ENCODE results near the gene LPIN3. TPM values are rescaled to one million over a fixed set of nuclear protein-coding genes. Genes with fewer than 3 reads are reported as not detected.

The LPIN3 gene
- total RNA-seq, 2 experiments from 2014 or later: 4.0 TPM

DNA sequence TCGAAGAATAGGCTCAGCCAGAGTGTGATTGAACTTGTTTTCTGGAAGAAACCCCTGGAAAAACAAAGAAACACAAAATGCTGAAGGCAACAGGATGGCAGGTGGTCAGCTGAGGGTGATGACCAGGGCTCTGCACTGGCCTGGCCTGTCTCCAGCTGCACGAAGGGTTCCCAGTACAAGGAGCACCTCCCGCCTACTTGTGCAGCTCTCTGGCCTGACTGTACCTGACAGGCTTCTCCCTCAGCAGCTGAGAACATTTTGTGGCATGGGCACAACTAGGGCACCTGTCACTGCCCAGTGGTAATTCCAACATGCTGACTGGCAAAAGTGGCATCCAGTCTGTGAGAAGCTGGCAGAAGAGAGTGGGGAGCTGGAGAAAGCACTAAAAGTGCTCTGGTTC is 64.8 kb downstream of the LPIN3 start:
- ATAC-seq (no peak), DNase-seq (no peak)
- peaks cover 23% of the 10 kb centered on the region for H3K4me1 Mint-ChIP-seq
- intact Hi-C loops (cut with DNase I, micrococcal nuclease): loop anchor here in 1 of 2 experiments (10.0 kb wide), 1 partner anchor 1219 kb away; no protein-coding TSS in a partner anchor
- no peaks in the 10 kb centered on the region for H3K27me3 Mint-ChIP-seq
- ChIA-PET CTCF (interaction anchor here (1.1 kb wide), 1 partner anchor 10 kb away, joined by 3 read pairs; no protein-coding TSS in a partner anchor), POLR2A (no interaction called here)
- no peak overlapping the region for H3K4me3 Mint-ChIP-seq
- no peaks in the 10 kb centered on the region for H3K9me3 Mint-ChIP-seq (ENCODE audit: low read depth)
- H3K27ac Mint-ChIP-seq: no peak overlapping the region
- H3K36me3 Mint-ChIP-seq (ENCODE audit: low read depth): peaks cover 31% of the 10 kb centered on the region

DNA sequence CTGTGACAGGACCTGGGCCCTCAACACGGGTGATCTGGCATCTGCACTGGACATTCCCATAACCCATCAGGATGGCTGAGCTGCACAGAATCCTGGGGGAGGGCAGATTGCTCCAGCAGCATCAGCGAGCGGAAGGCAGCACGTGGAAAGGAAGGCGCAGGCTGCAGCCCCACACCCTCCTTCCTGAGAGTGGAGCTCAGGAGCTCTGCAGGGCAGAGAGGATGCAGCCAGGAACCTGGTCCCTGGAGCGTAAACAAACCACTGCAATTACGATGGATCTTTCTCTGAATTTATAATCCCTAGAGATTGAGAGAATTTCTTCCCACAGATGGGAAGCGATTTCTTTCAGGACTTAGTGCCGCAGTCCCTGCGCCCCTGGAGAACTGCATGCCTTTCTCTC is 65.7 kb downstream of the LPIN3 start:
- peaks cover 35% of the 10 kb centered on the region for H3K36me3 Mint-ChIP-seq (ENCODE audit: low read depth)
- CTCF ChIA-PET: no interaction called here
- no peaks in the 10 kb centered on the region for H3K27me3 Mint-ChIP-seq
- ATAC-seq (no peak), DNase-seq (no peak)
- no peaks in the 10 kb centered on the region for H3K9me3 Mint-ChIP-seq (ENCODE audit: low read depth)
- H3K4me3 Mint-ChIP-seq: no peak overlapping the region
- H3K27ac Mint-ChIP-seq: no peak overlapping the region
- intact Hi-C loops (cut with DNase I, micrococcal nuclease): loop anchor here in 1 of 2 experiments (10.0 kb wide), 1 partner anchor 1218 kb away; no protein-coding TSS in a partner anchor
- POLR2A ChIA-PET: interaction anchor here (0.6 kb wide), 1 partner anchor 487 kb away, joined by 3 read pairs; no protein-coding TSS in a partner anchor
- peaks cover 23% of the 10 kb centered on the region for H3K4me1 Mint-ChIP-seq

DNA sequence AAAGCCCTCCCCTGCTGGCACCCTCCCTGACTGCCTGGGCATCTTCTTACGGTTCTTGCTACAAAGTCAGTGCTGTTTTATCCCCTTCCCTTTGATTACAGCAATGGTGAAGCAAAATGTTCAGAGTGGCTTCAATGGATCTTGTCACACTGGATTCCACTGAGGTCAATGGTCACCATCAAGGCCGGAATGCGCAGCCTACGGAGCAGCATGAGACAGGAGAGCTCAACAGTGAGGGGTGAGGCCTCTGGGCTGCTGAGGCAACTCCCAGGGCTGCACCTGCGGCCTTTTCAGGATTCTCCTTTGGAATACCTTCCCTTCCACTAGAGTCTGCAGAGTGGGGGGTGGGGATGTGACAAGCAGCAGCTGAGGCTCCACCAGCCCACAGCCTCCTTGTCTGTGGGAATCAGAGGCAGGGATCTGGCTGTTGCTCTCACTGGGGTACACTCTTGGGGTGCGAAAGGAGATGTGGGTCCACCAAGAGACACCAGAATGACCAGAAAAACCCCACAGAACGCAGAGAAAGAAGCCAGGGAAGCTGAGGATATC is 66.3 kb downstream of the LPIN3 start:
- Mint-ChIP-seq H3K4me1 (peaks cover 28% of the 10 kb centered on the region), H3K4me3 (no peak overlapping the region), H3K36me3 (ENCODE audit: low read depth) (peaks cover 36% of the 10 kb centered on the region), H3K27me3 (no peaks in the 10 kb centered on the region), H3K9me3 (ENCODE audit: low read depth) (no peaks in the 10 kb centered on the region), H3K27ac (no peak overlapping the region)
- ChIA-PET POLR2A (no interaction called here), CTCF (interaction anchor here (1.4 kb wide), 1 partner anchor 8 kb away, joined by 4 read pairs; no protein-coding TSS in a partner anchor)
- DNase-seq (no peak), ATAC-seq (no peak)
- intact Hi-C loops (cut with DNase I, micrococcal nuclease): loop anchor here in 1 of 2 experiments (10.0 kb wide), 1 partner anchor 1218 kb away; no protein-coding TSS in a partner anchor

DNA sequence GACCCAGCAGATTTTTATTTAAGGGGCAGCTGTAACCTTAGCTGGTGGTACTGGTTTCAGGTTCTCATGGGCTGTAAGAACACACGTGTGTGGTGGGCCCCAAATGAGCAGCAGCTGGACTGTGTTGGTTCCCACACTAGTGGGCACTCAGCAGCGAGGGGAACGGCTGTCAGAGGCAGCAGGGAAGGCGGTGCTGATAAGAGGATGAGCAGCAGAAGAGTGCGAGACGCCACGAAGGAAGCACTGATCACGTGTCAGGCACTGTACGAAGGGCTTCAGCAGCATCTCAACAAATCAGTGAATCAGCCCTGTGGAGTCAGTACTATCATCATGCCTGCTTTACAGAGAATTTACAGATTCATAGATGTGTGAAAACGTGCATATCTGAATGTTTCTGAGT is 67.0 kb downstream of the LPIN3 start:
- DNase-seq (peak; percentile 35), ATAC-seq (peak; percentile 89)
- Mint-ChIP-seq H3K27me3 (no peaks in the 10 kb centered on the region), H3K4me3 (no peak overlapping the region), H3K27ac (peak overlapping the region; percentile 57), H3K36me3 (ENCODE audit: low read depth) (peaks cover 41% of the 10 kb centered on the region), H3K4me1 (peaks cover 30% of the 10 kb centered on the region), H3K9me3 (ENCODE audit: low read depth) (no peaks in the 10 kb centered on the region)
- POLR2A ChIA-PET: no interaction called here
- intact Hi-C loops (cut with DNase I, micrococcal nuclease): loop anchor here in 1 of 2 experiments (10.0 kb wide), 1 partner anchor 1217 kb away; no protein-coding TSS in a partner anchor
- CTCF ChIA-PET: interaction anchor here (1.4 kb wide), 1 partner anchor 9 kb away, joined by 4 read pairs; no protein-coding TSS in a partner anchor

DNA sequence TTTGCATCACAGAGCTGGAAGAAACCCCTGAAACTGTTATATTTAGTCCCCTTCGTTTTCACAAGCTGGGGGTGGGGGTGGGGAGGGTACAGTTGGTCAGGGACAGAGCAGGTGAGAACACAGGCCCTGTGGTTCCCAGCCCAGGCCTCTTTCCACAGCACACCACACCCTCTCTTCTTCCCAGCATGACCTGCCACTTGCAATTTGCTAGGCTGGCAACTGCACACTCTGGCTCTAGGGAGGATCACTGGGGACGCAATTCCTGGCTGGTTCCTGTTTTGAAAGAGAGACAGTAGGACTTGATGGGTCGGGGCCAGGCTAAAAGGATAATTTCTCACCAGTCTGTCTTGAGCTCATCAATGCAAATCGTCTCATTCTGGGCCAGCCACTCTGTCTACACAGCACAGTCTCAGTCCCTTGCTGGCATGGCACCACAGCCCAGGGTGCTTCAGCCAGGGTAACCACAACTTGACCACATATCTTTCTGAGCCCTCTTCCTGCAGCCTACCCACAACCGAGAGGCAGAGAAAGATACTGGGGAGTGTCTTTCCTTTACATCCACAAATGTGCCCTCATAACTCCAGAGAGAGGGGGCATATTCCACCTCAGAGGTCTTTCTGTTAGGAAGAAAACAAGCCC is 67.7 kb downstream of the LPIN3 start:
- ChIA-PET POLR2A (no interaction called here), CTCF (interaction anchor here (0.6 to 1.1 kb wide), 3 partner anchors 85 to 380 kb away, joined by 3 read pairs; no protein-coding TSS in a partner anchor)
- Mint-ChIP-seq H3K36me3 (ENCODE audit: low read depth) (peaks cover 39% of the 10 kb centered on the region), H3K27ac (no peak overlapping the region), H3K9me3 (ENCODE audit: low read depth) (no peaks in the 10 kb centered on the region), H3K4me1 (peaks cover 30% of the 10 kb centered on the region), H3K4me3 (no peak overlapping the region), H3K27me3 (no peaks in the 10 kb centered on the region)
- intact Hi-C loops (cut with DNase I, micrococcal nuclease): loop anchor here in 1 of 2 experiments (10.0 kb wide), 1 partner anchor 1217 kb away; no protein-coding TSS in a partner anchor
- peak; percentile 26 for ATAC-seq
- DNase-seq: no peak

DNA sequence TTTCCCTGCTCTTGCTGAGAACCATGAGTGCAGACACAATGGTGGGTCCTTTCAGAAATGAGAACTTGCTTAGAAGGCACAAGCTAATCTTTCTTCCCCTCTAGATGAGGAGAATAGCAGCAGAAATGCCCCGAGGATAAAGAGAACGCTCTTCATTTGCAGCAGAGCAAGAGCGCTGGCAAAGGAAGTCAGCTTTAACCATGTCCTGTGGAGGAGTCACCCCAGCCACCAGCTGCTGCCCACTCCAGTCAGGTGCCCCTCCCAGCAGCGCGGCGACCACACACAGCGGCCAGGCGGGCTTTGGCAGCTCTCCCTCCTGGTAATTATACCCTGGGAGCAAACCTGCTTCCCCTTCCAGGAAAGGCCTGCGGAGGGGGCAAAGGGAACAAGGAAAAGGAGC is 68.4 kb downstream of the LPIN3 start:
- Mint-ChIP-seq H3K4me3 (no peak overlapping the region), H3K9me3 (ENCODE audit: low read depth) (no peaks in the 10 kb centered on the region), H3K4me1 (peaks cover 34% of the 10 kb centered on the region), H3K27ac (no peak overlapping the region), H3K36me3 (ENCODE audit: low read depth) (peaks cover 40% of the 10 kb centered on the region), H3K27me3 (no peaks in the 10 kb centered on the region)
- intact Hi-C loops (cut with DNase I, micrococcal nuclease): loop anchor here in 1 of 2 experiments (10.0 kb wide), 1 partner anchor 1216 kb away; no protein-coding TSS in a partner anchor
- DNase-seq (no peak), ATAC-seq (no peak)
- CTCF ChIA-PET: interaction anchor here (0.6 to 1.1 kb wide), 2 partner anchors 65 to 86 kb away, joined by 3 read pairs; no protein-coding TSS in a partner anchor
- POLR2A ChIA-PET: no interaction called here

Other genes with a start within 250 kb of the LPIN3 start
- 100 to 1,000 TPM; 185 to 230 TPM for gene PLCG1, start 203.3 kb upstream of the LPIN3 start, total RNA-seq
- 10 to 100 TPM; 12.8 to 15.4 TPM for gene ZHX3, start 23.1 kb upstream of the LPIN3 start, total RNA-seq
- gene EMILIN3, start 26.0 kb downstream of the LPIN3 start, total RNA-seq: under 1 TPM; 0.05 to 0.16 TPM